ENCODE results near the gene DIAPH1.

The DIAPH1 gene

DNA sequence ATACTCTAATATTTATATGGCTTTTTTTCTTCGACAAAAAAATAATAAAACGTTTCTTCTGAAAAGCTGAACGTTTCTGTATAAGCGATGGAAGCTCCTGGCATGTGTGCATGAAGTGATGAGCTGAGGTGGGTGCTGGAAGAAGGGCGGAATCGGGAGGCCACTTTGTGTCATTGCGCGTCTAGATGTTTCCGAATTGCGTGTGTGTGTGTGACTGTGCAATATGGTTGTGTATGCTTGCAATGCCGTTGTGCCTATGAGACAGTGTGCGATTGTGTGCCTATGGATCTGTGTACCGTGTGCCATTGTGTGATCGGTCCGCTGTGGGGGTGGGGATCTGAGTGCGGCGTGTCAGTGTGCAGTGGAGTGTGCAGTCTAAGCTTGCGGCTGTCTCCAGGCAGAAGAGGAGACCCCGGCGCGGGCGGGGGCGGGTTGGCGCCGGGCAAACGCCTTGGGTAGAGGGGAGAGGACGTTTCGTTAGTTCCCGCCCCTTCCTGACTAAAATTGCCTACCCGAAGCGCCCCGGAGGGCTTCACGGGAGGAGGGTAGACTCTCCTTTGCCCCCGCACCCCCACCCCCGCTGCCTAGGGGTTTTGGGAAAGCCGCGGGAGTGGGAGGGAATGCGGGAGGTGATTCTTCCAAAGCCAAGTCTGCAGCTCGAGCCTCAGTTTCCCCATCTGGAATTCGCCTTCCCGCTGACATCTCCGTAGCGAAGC lies 105.7 kb downstream of the DIAPH1 start:
- no peak overlapping the region for H3K4me3 ChIP-seq (ENCODE audit: low read depth, low read length)
- DNase-seq (ENCODE audit: low read depth) = peak; percentile 16
- TF ChIP-seq, protein P1, sequence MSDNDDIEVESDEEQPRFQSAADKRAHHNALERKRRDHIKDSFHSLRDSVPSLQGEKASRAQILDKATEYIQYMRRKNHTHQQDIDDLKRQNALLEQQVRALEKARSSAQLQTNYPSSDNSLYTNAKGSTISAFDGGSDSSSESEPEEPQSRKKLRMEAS (IDR thresholded peaks at IDR 0.05; ENCODE audit: low read depth, low read length) = no peak
- no peak for TF ChIP-seq POLR2A (IDR thresholded peaks at IDR 0.05; ENCODE audit: extremely low read depth, insufficient read length)
- TF ChIP-seq, protein P2, sequence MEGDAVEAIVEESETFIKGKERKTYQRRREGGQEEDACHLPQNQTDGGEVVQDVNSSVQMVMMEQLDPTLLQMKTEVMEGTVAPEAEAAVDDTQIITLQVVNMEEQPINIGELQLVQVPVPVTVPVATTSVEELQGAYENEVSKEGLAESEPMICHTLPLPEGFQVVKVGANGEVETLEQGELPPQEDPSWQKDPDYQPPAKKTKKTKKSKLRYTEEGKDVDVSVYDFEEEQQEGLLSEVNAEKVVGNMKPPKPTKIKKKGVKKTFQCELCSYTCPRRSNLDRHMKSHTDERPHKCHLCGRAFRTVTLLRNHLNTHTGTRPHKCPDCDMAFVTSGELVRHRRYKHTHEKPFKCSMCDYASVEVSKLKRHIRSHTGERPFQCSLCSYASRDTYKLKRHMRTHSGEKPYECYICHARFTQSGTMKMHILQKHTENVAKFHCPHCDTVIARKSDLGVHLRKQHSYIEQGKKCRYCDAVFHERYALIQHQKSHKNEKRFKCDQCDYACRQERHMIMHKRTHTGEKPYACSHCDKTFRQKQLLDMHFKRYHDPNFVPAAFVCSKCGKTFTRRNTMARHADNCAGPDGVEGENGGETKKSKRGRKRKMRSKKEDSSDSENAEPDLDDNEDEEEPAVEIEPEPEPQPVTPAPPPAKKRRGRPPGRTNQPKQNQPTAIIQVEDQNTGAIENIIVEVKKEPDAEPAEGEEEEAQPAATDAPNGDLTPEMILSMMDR (IDR thresholded peaks at IDR 0.05; ENCODE audit: low read depth, low read length) = no peak
- no peak for TF ChIP-seq MYC (IDR thresholded peaks at IDR 0.05; ENCODE audit: low read depth, low read length)

DNA sequence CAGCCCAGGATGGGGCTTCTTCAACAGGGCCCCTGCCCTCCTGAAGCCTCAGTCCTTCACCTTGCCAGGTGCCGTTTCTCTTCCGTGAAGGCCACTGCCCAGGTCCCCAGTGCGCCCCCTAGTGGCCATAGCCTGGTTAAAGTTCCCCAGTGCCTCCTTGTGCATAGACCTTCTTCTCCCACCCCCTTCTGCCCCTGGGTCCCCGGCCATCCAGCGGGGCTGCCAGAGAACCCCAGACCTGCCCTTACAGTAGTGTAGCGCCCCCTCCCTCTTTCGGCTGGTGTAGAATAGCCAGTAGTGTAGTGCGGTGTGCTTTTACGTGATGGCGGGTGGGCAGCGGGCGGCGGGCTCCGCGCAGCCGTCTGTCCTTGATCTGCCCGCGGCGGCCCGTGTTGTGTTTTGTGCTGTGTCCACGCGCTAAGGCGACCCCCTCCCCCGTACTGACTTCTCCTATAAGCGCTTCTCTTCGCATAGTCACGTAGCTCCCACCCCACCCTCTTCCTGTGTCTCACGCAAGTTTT lies 106.3 kb downstream of the DIAPH1 start:
- TF ChIP-seq, protein P2 (IDR thresholded peaks at IDR 0.05; ENCODE audit: low read depth, low read length) = peak; percentile 65
- TF ChIP-seq POLR2A (IDR thresholded peaks at IDR 0.05; ENCODE audit: extremely low read depth, insufficient read length) = no peak
- H3K4me3 ChIP-seq (ENCODE audit: low read depth, low read length) = no peak overlapping the region
- DNase-seq (ENCODE audit: low read depth) = peak; percentile 70

DNA sequence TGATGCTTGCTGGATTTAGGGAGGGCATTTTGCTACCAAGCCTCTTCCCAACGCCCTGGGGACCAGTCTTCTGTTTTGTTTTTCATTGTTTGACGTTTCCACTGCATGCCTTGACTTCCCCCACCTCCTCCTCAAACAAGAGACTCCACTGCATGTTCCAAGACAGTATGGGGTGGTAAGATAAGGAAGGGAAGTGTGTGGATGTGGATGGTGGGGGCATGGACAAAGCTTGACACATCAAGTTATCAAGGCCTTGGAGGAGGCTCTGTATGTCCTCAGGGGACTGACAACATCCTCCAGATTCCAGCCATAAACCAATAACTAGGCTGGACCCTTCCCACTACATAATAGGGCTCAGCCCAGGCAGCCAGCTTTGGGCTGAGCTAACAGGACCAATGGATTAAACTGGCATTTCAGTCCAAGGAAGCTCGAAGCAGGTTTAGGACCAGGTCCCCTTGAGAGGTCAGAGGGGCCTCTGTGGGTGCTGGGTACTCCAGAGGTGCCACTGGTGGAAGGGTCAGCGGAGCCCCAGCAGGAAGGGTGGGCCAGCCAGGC lies 107.0 kb downstream of the DIAPH1 start:
- TF ChIP-seq, protein P1 (IDR thresholded peaks at IDR 0.05; ENCODE audit: low read depth, low read length) = no peak
- no peak for TF ChIP-seq POLR2A (IDR thresholded peaks at IDR 0.05; ENCODE audit: extremely low read depth, insufficient read length)
- DNase-seq (ENCODE audit: low read depth) = no peak
- no peak overlapping the region for H3K4me3 ChIP-seq (ENCODE audit: low read depth, low read length)

DNA sequence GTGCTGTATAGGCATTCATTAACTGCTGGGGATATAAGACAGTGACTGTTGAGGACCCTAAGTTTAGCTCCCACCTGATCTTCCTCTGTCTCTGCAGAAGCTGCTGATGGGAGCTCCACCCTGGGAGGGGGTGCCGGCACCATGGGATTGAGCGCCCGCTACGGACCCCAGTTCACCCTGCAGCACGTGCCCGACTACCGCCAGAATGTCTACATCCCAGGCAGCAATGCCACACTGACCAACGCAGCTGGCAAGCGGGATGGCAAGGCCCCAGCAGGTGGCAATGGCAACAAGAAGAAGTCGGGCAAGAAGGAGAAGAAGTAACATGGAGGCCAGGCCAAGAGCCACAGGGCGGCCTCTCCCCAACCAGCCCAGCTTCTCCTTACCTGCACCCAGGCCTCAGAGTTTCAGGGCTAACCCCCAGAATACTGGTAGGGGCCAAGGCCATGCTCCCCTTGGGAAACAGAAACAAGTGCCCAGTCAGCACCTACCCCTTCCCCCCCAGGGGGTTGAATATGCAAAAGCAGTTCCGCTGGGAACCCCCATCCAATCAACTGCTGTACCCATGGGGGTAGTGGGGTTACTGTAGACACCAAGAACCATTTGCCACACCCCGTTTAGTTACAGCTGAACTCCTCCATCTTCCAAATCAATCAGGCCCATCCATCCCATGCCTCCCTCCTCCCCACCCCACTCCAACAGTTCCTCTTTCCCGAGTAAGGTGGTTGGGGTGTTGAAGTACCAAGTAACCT lies 107.8 kb downstream of the DIAPH1 start:
- DNase-seq (ENCODE audit: low read depth) = peak; percentile 24
- H3K4me3 ChIP-seq (ENCODE audit: low read depth, low read length) = no peak overlapping the region

DNA sequence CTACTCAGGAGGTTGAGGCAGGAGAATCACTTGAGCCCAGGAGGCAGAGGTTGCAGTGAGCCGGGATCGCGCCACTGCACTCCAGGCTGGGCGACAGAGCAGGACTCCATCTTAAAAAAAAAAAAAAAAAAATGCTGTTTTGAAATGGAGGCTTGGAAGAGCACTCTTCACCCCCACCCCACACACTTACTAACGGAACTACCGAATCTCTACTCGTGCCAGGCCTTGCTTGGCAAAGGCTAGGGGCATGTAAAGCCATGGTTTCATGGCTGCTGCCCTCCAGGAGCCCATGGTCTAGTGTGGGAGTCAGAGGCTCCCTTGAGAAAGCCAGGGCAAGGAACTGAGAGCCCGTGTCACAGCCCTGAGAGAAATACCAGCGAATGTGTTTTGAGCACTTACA lies 108.6 kb downstream of the DIAPH1 start:
- H3K4me3 ChIP-seq (ENCODE audit: low read depth, low read length) = no peak overlapping the region
- TF ChIP-seq, protein P1 (IDR thresholded peaks at IDR 0.05; ENCODE audit: low read depth, low read length) = no peak
- TF ChIP-seq, protein P2 (IDR thresholded peaks at IDR 0.05; ENCODE audit: low read depth, low read length) = no peak
- TF ChIP-seq POLR2A (IDR thresholded peaks at IDR 0.05; ENCODE audit: extremely low read depth, insufficient read length) (no peak), MYC (IDR thresholded peaks at IDR 0.05; ENCODE audit: low read depth, low read length) (no peak)

More for the DNA sequence above, 107.8 kb downstream of the DIAPH1 start:
- TF ChIP-seq, protein P1 (IDR thresholded peaks at IDR 0.05; ENCODE audit: low read depth, low read length) = no peak
- no peak for TF ChIP-seq MYC (IDR thresholded peaks at IDR 0.05; ENCODE audit: low read depth, low read length)
- TF ChIP-seq, protein P2 (IDR thresholded peaks at IDR 0.05; ENCODE audit: low read depth, low read length) = no peak
- no peak for TF ChIP-seq POLR2A (IDR thresholded peaks at IDR 0.05; ENCODE audit: extremely low read depth, insufficient read length)

More for the DNA sequence above, 108.6 kb downstream of the DIAPH1 start:
- DNase-seq (ENCODE audit: low read depth) = peak; percentile 12
